DOHH2 (cell line): ENCODE measurements around the gene OTX2.

Experiments used
- CTCF ChIP-seq: fragments of 200-600 bp; sonication (generic); IDR thresholded peaks from one replicate; pipeline ENCODE4 v1.5.1; 2014; ENCODE audit warnings: antibody characterized with exemption, mild to moderate bottlenecking, low read depth, low read length; ENCODE audit not compliant: poor library complexity, severe bottlenecking
- EZH2phosphoT487 ChIP-seq: fragments of 200-600 bp; sonication (generic); IDR thresholded peaks from 2 replicates; pipeline ENCODE4 v1.6.1; 2017; ENCODE audit warnings: borderline replicate concordance, mild to moderate bottlenecking, antibody characterized with exemption, low read length, moderate library complexity, mixed read lengths

GRCh38 chr14:56815745-56816144 lies 5.5 kb upstream of the OTX2 start:
- TF ChIP-seq CTCF (no peak), EZH2phosphoT487 (no peak)
